ENCODE data around the gene IDE. TPM values are rescaled to one million over a fixed set of nuclear protein-coding genes. Genes with fewer than 3 reads are reported as not detected.
"Not testable (repeated sequence)": the region's sequence is repeated elsewhere in the genome, so short reads cannot be mapped to it uniquely, and the experiment has no call there.

The IDE gene
- total RNA-seq, 1 donor from 2014 or later, result 14.1 TPM

DNA sequence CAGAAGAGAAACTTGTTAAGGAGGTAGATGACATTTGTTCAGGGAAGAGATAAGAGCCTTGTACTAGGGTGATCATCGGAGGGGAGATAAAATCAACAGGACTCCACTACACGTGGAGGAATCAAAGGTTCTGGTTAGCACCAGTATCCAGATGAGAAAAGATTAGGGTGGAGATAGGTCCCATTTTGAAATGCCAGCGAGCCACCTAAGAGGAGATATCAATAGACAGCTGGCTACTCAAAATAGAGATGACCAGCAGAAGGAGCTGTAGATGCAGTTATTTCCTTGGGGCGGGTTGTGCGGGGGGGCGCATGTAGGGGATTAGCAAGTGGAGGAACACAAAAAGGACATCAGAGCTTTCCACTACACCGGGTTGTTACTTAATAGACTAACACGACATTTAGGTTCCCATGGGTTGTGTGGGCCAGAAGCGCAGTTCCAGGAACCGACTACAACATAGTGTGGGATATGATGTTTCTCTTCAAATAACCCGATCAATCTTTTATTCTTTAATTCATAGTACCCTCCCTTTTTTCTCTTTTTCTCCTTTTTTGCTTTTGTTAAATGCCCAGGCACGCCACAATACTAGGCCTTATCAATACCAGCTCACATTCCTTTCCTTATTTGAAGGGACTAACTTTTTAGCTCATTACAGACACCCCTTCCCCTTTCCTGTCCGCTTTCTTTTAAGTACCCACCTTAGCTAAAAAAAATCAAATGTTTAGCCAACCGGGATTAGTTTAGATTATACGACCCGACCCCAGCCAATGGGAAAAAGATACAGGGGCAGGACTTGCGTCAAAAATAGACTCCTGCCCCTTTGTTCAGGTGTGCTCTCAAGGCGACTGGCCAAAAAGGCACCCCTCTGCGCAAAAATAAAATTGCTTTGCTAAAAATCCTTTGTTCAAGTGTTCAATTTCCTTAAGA lies 17.0 kb upstream of the IDE start:
- peak overlapping the region; percentile 69 to 81 (median 73) for H3K9ac ChIP-seq (ENCODE audit: low read depth in 1 of 3, low read length in 3 of 3)
- no peaks in the 10 kb centered on the region for H3K36me3 ChIP-seq (ENCODE audit: control insufficient read depth in 3 of 3, insufficient read depth in 3 of 3, low read length in 3 of 3)
- no peaks in the 10 kb centered on the region for H3K9me3 ChIP-seq (ENCODE audit: control insufficient read depth in 3 of 3, low read length in 3 of 3)
- H3K4me1 ChIP-seq (ENCODE audit: control insufficient read depth in 3 of 3, insufficient read depth in 3 of 3, low read length in 3 of 3), result peaks cover 9 to 16% (median 12%) of the 10 kb centered on the region in 3 donors
- no peaks in the 10 kb centered on the region for H3K27me3 ChIP-seq (ENCODE audit: control insufficient read depth in 3 of 3, insufficient read depth in 3 of 3, low read length in 3 of 3)
- H3K4me3 ChIP-seq (ENCODE audit: low read length in 3 of 3), result peak overlapping the region; percentile 85 to 92 (median 85)
- H3K27ac ChIP-seq (ENCODE audit: low read depth, low read length), result peak overlapping the region; percentile 85

DNA sequence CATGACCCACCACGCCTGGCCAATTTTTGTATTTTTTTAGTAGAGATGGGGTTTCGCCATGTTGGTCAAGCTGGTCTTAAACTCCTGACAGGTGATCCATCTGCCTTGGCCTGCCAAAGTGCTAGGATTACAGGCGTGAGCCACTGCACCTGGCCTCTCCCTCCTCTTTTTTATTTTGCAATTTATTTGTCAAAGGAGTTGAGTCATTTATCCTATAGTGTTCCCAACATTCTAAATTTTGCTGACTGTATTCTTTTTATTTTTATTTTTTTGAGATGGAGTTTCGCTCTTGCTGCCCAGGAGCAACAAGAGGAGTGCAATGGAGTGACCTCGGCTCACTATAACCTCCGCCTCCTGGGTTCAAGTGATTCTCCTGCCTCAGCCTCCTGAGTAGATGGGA lies 8.5 kb upstream of the IDE start:
- H3K27ac ChIP-seq (ENCODE audit: low read depth, low read length); H3K4me3 ChIP-seq (ENCODE audit: low read length in 3 of 3); H3K9me3 ChIP-seq (ENCODE audit: control insufficient read depth in 3 of 3, low read length in 3 of 3); H3K36me3 ChIP-seq (ENCODE audit: control insufficient read depth in 3 of 3, insufficient read depth in 3 of 3, low read length in 3 of 3); H3K27me3 ChIP-seq (ENCODE audit: control insufficient read depth in 3 of 3, insufficient read depth in 3 of 3, low read length in 3 of 3); H3K9ac ChIP-seq (ENCODE audit: low read depth in 1 of 3, low read length in 3 of 3); H3K4me1 ChIP-seq (ENCODE audit: control insufficient read depth in 3 of 3, insufficient read depth in 3 of 3, low read length in 3 of 3): not testable (repeated sequence)

DNA sequence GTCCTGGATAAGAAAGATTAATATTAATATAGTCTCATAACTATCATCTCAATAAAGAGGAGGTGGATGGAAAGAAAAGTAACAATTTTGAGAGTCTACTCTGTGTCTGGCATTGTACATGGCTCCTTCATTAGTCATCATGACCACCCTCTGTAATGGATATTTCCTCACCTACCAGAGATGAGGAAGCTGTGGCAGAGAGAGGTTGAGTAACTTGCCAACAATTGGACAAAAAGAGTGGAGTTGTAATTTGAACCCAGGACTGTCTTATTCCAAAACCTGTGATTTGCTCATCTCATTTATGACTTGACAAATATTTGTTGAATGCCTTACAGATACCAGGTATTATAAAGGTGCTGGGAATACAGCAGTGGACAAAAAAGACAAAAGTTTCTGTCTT lies 2.1 kb upstream of the IDE start:
- Histone ChIP-seq H3K27me3 (ENCODE audit: control insufficient read depth in 3 of 3, insufficient read depth in 3 of 3, low read length in 3 of 3) (no peaks in the 10 kb centered on the region), H3K27ac (ENCODE audit: low read depth, low read length) (no peak overlapping the region), H3K4me1 (ENCODE audit: control insufficient read depth in 3 of 3, insufficient read depth in 3 of 3, low read length in 3 of 3) (peaks cover 19 to 26% (median 23%) of the 10 kb centered on the region in 3 donors), H3K36me3 (ENCODE audit: control insufficient read depth in 3 of 3, insufficient read depth in 3 of 3, low read length in 3 of 3) (no peaks in the 10 kb centered on the region), H3K9me3 (ENCODE audit: control insufficient read depth in 3 of 3, low read length in 3 of 3) (no peaks in the 10 kb centered on the region), H3K4me3 (ENCODE audit: low read length in 3 of 3) (no peak overlapping the region), H3K9ac (ENCODE audit: low read depth in 1 of 3, low read length in 3 of 3) (no peak overlapping the region)

DNA sequence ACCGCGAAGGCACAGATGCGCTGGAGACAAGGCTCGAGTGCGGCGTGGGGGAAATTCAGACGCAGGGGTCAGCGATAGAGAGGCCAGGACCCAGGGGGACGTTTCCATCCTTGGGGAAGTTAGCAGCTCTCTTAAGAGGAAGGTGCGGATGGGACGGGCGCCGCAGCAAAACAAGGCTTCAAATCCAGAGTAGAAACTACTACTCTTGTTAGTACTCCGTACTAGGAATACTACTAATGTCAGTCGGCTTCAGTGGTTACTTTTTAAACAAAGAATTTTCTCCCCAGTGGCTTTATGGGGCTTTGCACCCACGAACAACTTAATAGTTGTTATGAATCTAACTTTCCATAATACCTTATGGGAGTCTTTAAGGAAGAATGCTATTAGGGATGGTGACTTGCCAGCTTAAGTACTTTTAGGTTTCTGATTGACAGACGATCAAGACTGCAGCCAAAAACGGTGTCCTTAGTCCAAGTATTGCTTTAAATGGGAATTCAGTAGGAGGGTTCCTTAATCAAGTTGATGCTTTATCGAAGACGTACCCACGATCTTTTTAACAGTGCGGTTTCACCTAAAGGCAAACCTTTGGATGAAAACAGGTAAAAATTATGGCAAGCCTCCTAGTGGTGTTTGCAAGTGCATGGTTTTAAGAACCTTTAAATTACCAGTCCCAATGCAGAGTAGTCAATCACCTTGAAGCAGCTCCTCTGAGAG lies 812 bp upstream of the IDE start:
- Histone ChIP-seq H3K9me3 (ENCODE audit: control insufficient read depth in 3 of 3, low read length in 3 of 3) (no peaks in the 10 kb centered on the region), H3K27me3 (ENCODE audit: control insufficient read depth in 3 of 3, insufficient read depth in 3 of 3, low read length in 3 of 3) (no peaks in the 10 kb centered on the region), H3K4me3 (ENCODE audit: low read length in 3 of 3) (peak overlapping the region; percentile 75 to 95 (median 93)), H3K27ac (ENCODE audit: low read depth, low read length) (peak overlapping the region; percentile 88), H3K9ac (ENCODE audit: low read depth in 1 of 3, low read length in 3 of 3) (peak overlapping the region; percentile 88 to 94 (median 92)), H3K36me3 (ENCODE audit: control insufficient read depth in 3 of 3, insufficient read depth in 3 of 3, low read length in 3 of 3) (no peaks in the 10 kb centered on the region), H3K4me1 (ENCODE audit: control insufficient read depth in 3 of 3, insufficient read depth in 3 of 3, low read length in 3 of 3) (peaks cover 19 to 26% (median 23%) of the 10 kb centered on the region in 3 donors)

DNA sequence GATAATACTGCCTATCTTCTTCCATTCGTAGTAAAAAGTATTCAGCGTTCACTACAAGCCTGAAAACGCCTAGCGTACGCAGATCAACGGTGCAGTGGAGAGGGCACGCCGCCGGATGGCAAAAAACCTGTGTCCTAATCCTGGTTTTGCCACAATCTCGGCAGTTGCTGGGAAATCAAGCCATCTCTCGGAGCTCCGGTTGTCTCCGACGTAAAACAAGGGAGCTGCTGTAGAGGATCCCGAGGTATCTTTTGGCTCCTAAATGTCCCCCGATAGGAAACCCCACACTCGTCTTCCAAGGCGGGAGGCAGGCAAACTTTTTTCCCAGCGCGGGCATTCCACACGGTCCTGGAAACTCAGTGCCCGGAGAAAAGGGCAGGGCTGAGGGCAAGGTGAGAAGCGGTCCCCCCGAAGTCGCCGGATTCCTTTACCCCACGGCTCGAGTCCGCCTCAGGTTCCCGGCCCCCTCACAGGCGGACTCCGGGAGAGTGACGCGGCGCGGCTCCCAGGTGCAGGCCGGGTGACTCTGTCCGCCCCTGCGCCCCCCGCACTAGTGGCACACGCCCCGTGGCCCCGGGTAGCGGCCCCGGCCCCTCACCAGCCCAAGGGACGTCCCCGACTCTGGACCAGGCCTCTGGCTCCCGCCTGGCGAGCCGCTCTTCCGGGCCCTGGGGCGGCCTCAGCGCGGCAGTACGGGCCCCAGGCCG lies 649 bp downstream of the IDE start:
- peak overlapping the region; percentile 88 to 94 (median 92) for H3K9ac ChIP-seq (ENCODE audit: low read depth in 1 of 3, low read length in 3 of 3)
- H3K27ac ChIP-seq (ENCODE audit: low read depth, low read length), result peak overlapping the region; percentile 88
- peaks cover 19 to 30% (median 23%) of the 10 kb centered on the region in 3 donors for H3K4me1 ChIP-seq (ENCODE audit: control insufficient read depth in 3 of 3, insufficient read depth in 3 of 3, low read length in 3 of 3)

DNA sequence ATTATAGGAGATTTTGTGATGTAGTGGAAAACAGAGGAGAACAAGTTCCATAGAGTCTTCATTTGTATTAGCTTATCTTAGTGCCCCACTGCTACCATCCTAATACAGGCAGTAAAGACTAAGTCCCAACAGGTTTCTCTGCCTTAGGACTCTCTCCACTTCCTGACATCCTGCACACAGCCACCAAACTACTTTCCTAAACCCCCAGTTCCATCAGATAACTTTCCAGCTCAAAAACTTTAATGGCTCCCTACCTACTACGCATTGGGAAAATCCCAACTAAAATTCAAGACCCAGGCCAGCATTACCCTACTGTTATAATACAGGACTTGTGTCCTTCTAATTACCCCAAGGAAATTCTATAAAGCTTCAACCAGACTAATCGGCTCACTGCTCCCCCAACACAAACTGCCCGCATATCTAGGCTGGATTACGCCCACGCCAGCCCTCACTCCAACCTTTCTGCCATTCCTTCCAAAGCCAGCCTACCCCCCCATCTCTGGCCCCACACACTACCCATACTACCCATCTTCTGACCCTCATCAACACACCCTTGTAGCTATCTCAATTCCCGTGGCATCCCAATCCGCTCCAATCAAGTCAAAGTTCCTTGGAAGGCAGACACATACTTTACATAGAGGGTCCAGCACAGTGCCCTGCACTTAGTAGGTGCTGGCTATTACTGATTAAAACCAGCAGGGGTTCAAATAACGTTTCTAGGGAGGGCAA lies 1.4 kb downstream of the IDE start:
- Histone ChIP-seq H3K27ac (ENCODE audit: low read depth, low read length) (peak overlapping the region; percentile 88), H3K9ac (ENCODE audit: low read depth in 1 of 3, low read length in 3 of 3) (peak overlapping the region; percentile 88 to 94 (median 92)), H3K27me3 (ENCODE audit: control insufficient read depth in 3 of 3, insufficient read depth in 3 of 3, low read length in 3 of 3) (no peaks in the 10 kb centered on the region), H3K4me1 (ENCODE audit: control insufficient read depth in 3 of 3, insufficient read depth in 3 of 3, low read length in 3 of 3) (peaks cover 19 to 30% (median 23%) of the 10 kb centered on the region in 3 donors), H3K4me3 (ENCODE audit: low read length in 3 of 3) (peak overlapping the region; percentile 75 to 95 (median 93)), H3K36me3 (ENCODE audit: control insufficient read depth in 3 of 3, insufficient read depth in 3 of 3, low read length in 3 of 3) (no peaks in the 10 kb centered on the region), H3K9me3 (ENCODE audit: control insufficient read depth in 3 of 3, low read length in 3 of 3) (no peaks in the 10 kb centered on the region)

More for the DNA sequence above, 649 bp downstream of the IDE start:
- Histone ChIP-seq H3K9me3 (ENCODE audit: control insufficient read depth in 3 of 3, low read length in 3 of 3) (no peaks in the 10 kb centered on the region), H3K4me3 (ENCODE audit: low read length in 3 of 3) (peak overlapping the region; percentile 75 to 95 (median 93)), H3K27me3 (ENCODE audit: control insufficient read depth in 3 of 3, insufficient read depth in 3 of 3, low read length in 3 of 3) (no peaks in the 10 kb centered on the region), H3K36me3 (ENCODE audit: control insufficient read depth in 3 of 3, insufficient read depth in 3 of 3, low read length in 3 of 3) (no peaks in the 10 kb centered on the region)

DNA sequence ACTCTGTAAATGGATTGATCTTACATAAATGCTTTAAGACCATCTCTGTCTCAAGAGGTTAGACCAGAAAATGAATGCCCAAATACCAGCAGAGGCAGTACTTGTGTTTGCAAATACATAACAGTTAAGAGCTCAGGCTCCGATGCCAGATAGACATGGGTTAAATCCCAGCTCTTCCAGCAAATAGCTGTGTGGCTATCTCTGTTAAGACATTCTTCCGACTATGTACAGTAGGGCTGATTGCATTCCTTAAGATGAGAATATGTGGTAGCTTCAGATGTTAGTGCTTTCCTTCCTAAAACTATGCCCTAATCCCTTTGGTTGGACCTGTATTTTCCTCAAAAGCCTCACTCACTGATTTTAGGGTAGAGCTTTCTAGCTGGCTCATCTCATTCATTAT lies 2.2 kb downstream of the IDE start:
- no peak overlapping the region for H3K4me3 ChIP-seq (ENCODE audit: low read length in 3 of 3)

DNA sequence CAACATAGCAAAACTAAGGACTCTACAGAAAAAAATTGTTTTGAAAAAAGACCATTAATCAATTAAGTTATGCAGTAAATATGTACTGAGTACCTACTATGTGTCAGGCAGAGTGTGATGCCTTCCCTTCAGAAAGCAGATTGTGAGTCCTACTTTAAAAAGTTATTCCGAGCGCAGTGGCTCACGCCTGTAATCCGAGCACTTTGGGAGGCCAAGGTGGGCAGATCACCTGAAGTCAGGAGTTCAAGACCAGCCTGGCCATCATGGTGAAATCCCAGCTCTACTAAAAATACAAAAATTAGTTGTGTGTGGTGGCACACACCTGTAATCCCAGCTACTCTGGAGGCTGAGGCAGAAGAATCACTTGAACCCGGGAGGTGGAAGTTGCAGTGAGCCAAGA lies 4.2 kb downstream of the IDE start:
- not testable (repeated sequence) for H3K36me3 ChIP-seq (ENCODE audit: control insufficient read depth in 3 of 3, insufficient read depth in 3 of 3, low read length in 3 of 3); H3K27me3 ChIP-seq (ENCODE audit: control insufficient read depth in 3 of 3, insufficient read depth in 3 of 3, low read length in 3 of 3)
- peaks cover 17 to 25% (median 19%) of the 10 kb centered on the region in 3 donors for H3K4me1 ChIP-seq (ENCODE audit: control insufficient read depth in 3 of 3, insufficient read depth in 3 of 3, low read length in 3 of 3)

More for the DNA sequence above, 2.2 kb downstream of the IDE start:
- Histone ChIP-seq H3K4me1 (ENCODE audit: control insufficient read depth in 3 of 3, insufficient read depth in 3 of 3, low read length in 3 of 3) (peaks cover 19 to 30% (median 23%) of the 10 kb centered on the region in 3 donors), H3K36me3 (ENCODE audit: control insufficient read depth in 3 of 3, insufficient read depth in 3 of 3, low read length in 3 of 3) (no peaks in the 10 kb centered on the region), H3K27ac (ENCODE audit: low read depth, low read length) (no peak overlapping the region), H3K27me3 (ENCODE audit: control insufficient read depth in 3 of 3, insufficient read depth in 3 of 3, low read length in 3 of 3) (no peaks in the 10 kb centered on the region), H3K9ac (ENCODE audit: low read depth in 1 of 3, low read length in 3 of 3) (peak overlapping the region in 1 of 3 donors; percentile 88), H3K9me3 (ENCODE audit: control insufficient read depth in 3 of 3, low read length in 3 of 3) (no peaks in the 10 kb centered on the region)

DNA sequence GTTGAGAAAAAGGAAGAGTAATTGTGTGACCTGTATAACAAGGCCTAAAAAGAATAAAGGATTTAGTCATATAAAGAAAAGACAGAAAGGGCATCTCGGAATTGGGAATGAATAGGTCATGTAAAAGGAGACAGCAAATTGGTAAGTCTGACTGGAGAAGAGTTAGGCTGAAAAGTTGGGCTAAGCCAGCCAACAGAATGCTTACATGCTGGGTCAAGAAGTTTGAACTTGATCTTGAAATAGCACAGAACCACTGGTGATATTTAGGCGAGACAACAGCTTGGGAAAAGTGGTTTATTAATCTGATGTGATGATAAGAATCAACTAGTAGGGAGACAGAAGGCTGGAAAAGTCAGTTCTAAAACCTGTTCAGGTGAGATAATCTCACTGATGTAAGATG lies 4.8 kb downstream of the IDE start:
- H3K4me1 ChIP-seq (ENCODE audit: control insufficient read depth in 3 of 3, insufficient read depth in 3 of 3, low read length in 3 of 3), result peaks cover 16 to 23% (median 17%) of the 10 kb centered on the region in 3 donors
- no peaks in the 10 kb centered on the region for H3K27me3 ChIP-seq (ENCODE audit: control insufficient read depth in 3 of 3, insufficient read depth in 3 of 3, low read length in 3 of 3)
- no peak overlapping the region for H3K4me3 ChIP-seq (ENCODE audit: low read length in 3 of 3)
- no peak overlapping the region for H3K9ac ChIP-seq (ENCODE audit: low read depth in 1 of 3, low read length in 3 of 3)
- no peaks in the 10 kb centered on the region for H3K36me3 ChIP-seq (ENCODE audit: control insufficient read depth in 3 of 3, insufficient read depth in 3 of 3, low read length in 3 of 3)
- no peaks in the 10 kb centered on the region for H3K9me3 ChIP-seq (ENCODE audit: control insufficient read depth in 3 of 3, low read length in 3 of 3)
- no peak overlapping the region for H3K27ac ChIP-seq (ENCODE audit: low read depth, low read length)

More for the DNA sequence above, 4.2 kb downstream of the IDE start:
- H3K27ac ChIP-seq (ENCODE audit: low read depth, low read length); H3K9me3 ChIP-seq (ENCODE audit: control insufficient read depth in 3 of 3, low read length in 3 of 3); H3K4me3 ChIP-seq (ENCODE audit: low read length in 3 of 3); H3K9ac ChIP-seq (ENCODE audit: low read depth in 1 of 3, low read length in 3 of 3): not testable (repeated sequence)

Data from skeletal muscle tissue (tissue), 4 donors.